Fibroblast of lung (primary cell): Measurements from ENCODE around the gene SPEN. TPM values are rescaled to one million over a fixed set of nuclear protein-coding genes. Genes with fewer than 3 reads are reported as not detected.

Source experiments
- DNase-seq, 2 donors: peaks; one replicate each; pipeline versions ENCODE4 v3.0.0 to v3.0.0-alpha.2; 2010; ENCODE audit warnings: low read depth in 2 of 2
- H2AFZ ChIP-seq: 2 replicates; pipeline ENCODE4 v1.5.1; 2012; ENCODE audit warnings: low read length, control low read depth, inconsistent platforms
- H3K27ac ChIP-seq: 2 replicates; pipeline ENCODE4 v1.5.1; 2011; ENCODE audit warnings: low read length, control low read depth; ENCODE audit not compliant: insufficient read depth
- H3K27me3 ChIP-seq: 2 replicates; pipeline ENCODE4 v1.5.1; 2011; ENCODE audit warnings: mild to moderate bottlenecking, low read length; ENCODE audit not compliant: control insufficient read depth, insufficient read depth
- H3K36me3 ChIP-seq: 2 replicates; pipeline ENCODE4 v1.5.1; 2011; ENCODE audit warnings: low read length; ENCODE audit not compliant: control insufficient read depth, insufficient read depth
- H3K4me1 ChIP-seq: 2 replicates; pipeline ENCODE4 v1.5.1; 2011; ENCODE audit warnings: low read length; ENCODE audit not compliant: control insufficient read depth, insufficient read depth; ENCODE audit errors: extremely low read depth
- H3K4me2 ChIP-seq: 2 replicates; pipeline ENCODE4 v1.5.1; 2011; ENCODE audit warnings: low read length, control low read depth; ENCODE audit not compliant: insufficient read depth; ENCODE audit errors: extremely low read depth
- H3K4me3 ChIP-seq, 4 experiments: fragments of 200-600 bp in 1 of 4; sonication (generic) in 1 of 4; replicated peaks in 1 of 4; 2 replicates each; pipeline ENCODE4 v1.5.1; 2011 to 2016; ENCODE audit warnings: low read length in 4 of 4, low read depth in 3 of 4, mild to moderate bottlenecking in 3 of 4, control low read depth in 2 of 4, inconsistent platforms in 1 of 4, mixed read lengths in 1 of 4; ENCODE audit not compliant: insufficient read depth in 1 of 4; ENCODE audit errors: control extremely low read depth in 1 of 4
- H3K79me2 ChIP-seq: 2 replicates; pipeline ENCODE4 v1.5.1; 2012; ENCODE audit warnings: mild to moderate bottlenecking, low read length, inconsistent platforms; ENCODE audit not compliant: control insufficient read depth, insufficient read depth
- H3K9ac ChIP-seq: 2 replicates; pipeline ENCODE4 v1.5.1; 2011; ENCODE audit warnings: mild to moderate bottlenecking, low read length, control low read depth; ENCODE audit not compliant: insufficient read depth
- H3K9me3 ChIP-seq: 2 replicates; pipeline ENCODE4 v1.5.1; 2012; ENCODE audit warnings: low read depth, low read length; ENCODE audit not compliant: control insufficient read depth, insufficient read depth
- H4K20me1 ChIP-seq: 2 replicates; pipeline ENCODE4 v1.5.1; 2011; ENCODE audit warnings: low read length; ENCODE audit not compliant: control insufficient read depth, insufficient read depth; ENCODE audit errors: extremely low read depth
- EZH2 ChIP-seq: IDR thresholded peaks from 2 replicates; pipeline ENCODE4 v1.5.1; 2012; ENCODE audit warnings: low read length, control low read depth, mild to moderate bottlenecking; ENCODE audit errors: missing control alignments
- polyA plus RNA-seq, 2 donors: library from polyadenylated mRNA; depleted of rRNA in 1 of 2; stranded (reverse) in 1 of 2; unstranded in 1 of 2; fragments of >200 nt; gene quantifications; 2 replicates each; pipeline ENCODE4 v1.2.1, GENCODE V29; 2011 to 2012; ENCODE audit warnings: missing spikeins in 1 of 2
- total RNA-seq: library from RNA; depleted of rRNA; stranded (reverse); fragments of >200 nt; gene quantifications from 2 replicates; pipeline ENCODE4 v1.2.1, GENCODE V29; 2014
- TF ChIP-seq, protein P1 (sequence below), 2 donors: IDR thresholded peaks in 1 of 2; conservative IDR thresholded peaks in 1 of 2; 1 replicate in 1 of 2; 2 replicates in 1 of 2; pipeline ENCODE4 v1.5.1; 2011 to 2012; ENCODE audit warnings: low read length in 2 of 2, control low read depth in 1 of 2, inconsistent platforms in 1 of 2, low read depth in 1 of 2, mild to moderate bottlenecking in 1 of 2

The SPEN gene
- total and polyA plus RNA-seq, 2 donors (not counting 1 experiment from before 2014, with no cell fraction given): 5.1 to 11.9 TPM

GRCh38 chr1:15948595-15949452 lies 101.3 kb downstream of the SPEN start:
- TF ChIP-seq, protein P1, sequence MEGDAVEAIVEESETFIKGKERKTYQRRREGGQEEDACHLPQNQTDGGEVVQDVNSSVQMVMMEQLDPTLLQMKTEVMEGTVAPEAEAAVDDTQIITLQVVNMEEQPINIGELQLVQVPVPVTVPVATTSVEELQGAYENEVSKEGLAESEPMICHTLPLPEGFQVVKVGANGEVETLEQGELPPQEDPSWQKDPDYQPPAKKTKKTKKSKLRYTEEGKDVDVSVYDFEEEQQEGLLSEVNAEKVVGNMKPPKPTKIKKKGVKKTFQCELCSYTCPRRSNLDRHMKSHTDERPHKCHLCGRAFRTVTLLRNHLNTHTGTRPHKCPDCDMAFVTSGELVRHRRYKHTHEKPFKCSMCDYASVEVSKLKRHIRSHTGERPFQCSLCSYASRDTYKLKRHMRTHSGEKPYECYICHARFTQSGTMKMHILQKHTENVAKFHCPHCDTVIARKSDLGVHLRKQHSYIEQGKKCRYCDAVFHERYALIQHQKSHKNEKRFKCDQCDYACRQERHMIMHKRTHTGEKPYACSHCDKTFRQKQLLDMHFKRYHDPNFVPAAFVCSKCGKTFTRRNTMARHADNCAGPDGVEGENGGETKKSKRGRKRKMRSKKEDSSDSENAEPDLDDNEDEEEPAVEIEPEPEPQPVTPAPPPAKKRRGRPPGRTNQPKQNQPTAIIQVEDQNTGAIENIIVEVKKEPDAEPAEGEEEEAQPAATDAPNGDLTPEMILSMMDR (conservative IDR thresholded peaks at IDR 0.05 in 1 of 2, IDR thresholded peaks at IDR 0.05 in 1 of 2; ENCODE audit: low read depth in 1 of 2, low read length in 2 of 2): no peak
- TF ChIP-seq EZH2: no peak
- H3K4me3 ChIP-seq: peak overlapping the region in 1 of 4 experiments; percentile 46
- peaks cover 25% of the 10 kb centered on the region for H3K36me3 ChIP-seq
- peak; percentile 92 to 98 for DNase-seq
- no peak overlapping the region for H2AFZ ChIP-seq
- H3K4me1 ChIP-seq: peaks cover 48% of the 10 kb centered on the region
- H4K20me1 ChIP-seq: no peaks in the 10 kb centered on the region
- no peaks in the 10 kb centered on the region for H3K9me3 ChIP-seq
- H3K9ac ChIP-seq: peak overlapping the region; percentile 83
- H3K79me2 ChIP-seq: peaks cover 48% of the 10 kb centered on the region
- no peaks in the 10 kb centered on the region for H3K27me3 ChIP-seq
- H3K27ac ChIP-seq: peak overlapping the region; percentile 99
- peak overlapping the region; percentile 87 for H3K4me2 ChIP-seq

GRCh38 chr1:15949453-15950245 lies 102.1 kb downstream of the SPEN start:
- peak overlapping the region; percentile 87 for H3K4me2 ChIP-seq
- H3K79me2 ChIP-seq: peaks cover 56% of the 10 kb centered on the region
- DNase-seq: peak; percentile 94 to 98
- no peaks in the 10 kb centered on the region for H3K9me3 ChIP-seq
- peak overlapping the region; percentile 83 for H3K9ac ChIP-seq
- H3K4me3 ChIP-seq: peak overlapping the region in 1 of 4 experiments; percentile 46
- H4K20me1 ChIP-seq: no peaks in the 10 kb centered on the region
- H3K27ac ChIP-seq: peak overlapping the region; percentile 99
- H3K4me1 ChIP-seq: peaks cover 53% of the 10 kb centered on the region
- no peak overlapping the region for H2AFZ ChIP-seq
- H3K36me3 ChIP-seq: peaks cover 19% of the 10 kb centered on the region
- TF ChIP-seq, protein P1 (conservative IDR thresholded peaks at IDR 0.05 in 1 of 2, IDR thresholded peaks at IDR 0.05 in 1 of 2; ENCODE audit: low read depth in 1 of 2, low read length in 2 of 2): no peak
- no peak for TF ChIP-seq EZH2
- H3K27me3 ChIP-seq: no peaks in the 10 kb centered on the region

GRCh38 chr1:15950302-15950701 lies 102.8 kb downstream of the SPEN start:
- Histone ChIP-seq H3K4me2 (peak overlapping the region; percentile 87), H3K4me1 (peaks cover 56% of the 10 kb centered on the region)

More at GRCh38 chr1:15950302-15950701, 102.8 kb downstream of the SPEN start:
- no peak overlapping the region for H2AFZ ChIP-seq
- H3K27ac ChIP-seq: peak overlapping the region; percentile 99
- H3K4me3 ChIP-seq: no peak overlapping the region
- no peak for TF ChIP-seq EZH2
- TF ChIP-seq, protein P1 (conservative IDR thresholded peaks at IDR 0.05 in 1 of 2, IDR thresholded peaks at IDR 0.05 in 1 of 2; ENCODE audit: low read depth in 1 of 2, low read length in 2 of 2): no peak
- no peak for DNase-seq
- no peaks in the 10 kb centered on the region for H3K9me3 ChIP-seq
- peak overlapping the region; percentile 65 for H3K9ac ChIP-seq
- H4K20me1 ChIP-seq: no peaks in the 10 kb centered on the region
- H3K27me3 ChIP-seq: no peaks in the 10 kb centered on the region
- H3K36me3 ChIP-seq: peaks cover 18% of the 10 kb centered on the region
- peaks cover 62% of the 10 kb centered on the region for H3K79me2 ChIP-seq
